GM23338 (cell line): ENCODE data around the gene SUSD1. TPM values are rescaled to one million over a fixed set of nuclear protein-coding genes. Genes with fewer than 3 reads are reported as not detected.
A peak's percentile ranks its signal among the peaks of the same experiment; 100 is the strongest.

Experiments used
- ATAC-seq: fragments of 200-7000 bp; cut with Tn5 transposase; 3 replicates; pipeline ENCODE4 v1.9.1; 2020
- DNase-seq: peaks from one replicate; pipeline ENCODE4 v3.0.0-alpha.2; 2015; ENCODE audit warnings: low spot score
- H2AFZ ChIP-seq: fragments of 200-600 bp; sonication (generic); 2 replicates; pipeline ENCODE4 v1.8.0; 2016; ENCODE audit warnings: antibody characterized with exemption, mild to moderate bottlenecking, moderate library complexity
- H3F3A ChIP-seq: fragments of 200-600 bp; sonication (generic); replicated peaks from 2 replicates; pipeline ENCODE4 v1.8.0; 2017; ENCODE audit warnings: antibody characterized with exemption, mixed run types, low read depth
- H3K27ac ChIP-seq: fragments of 200-600 bp; sonication (generic); 2 replicates; pipeline ENCODE4 v1.6.1; 2016; ENCODE audit warnings: low read depth
- H3K27me3 ChIP-seq: fragments of 200-600 bp; sonication (generic); 2 replicates; pipeline ENCODE4 v1.8.0; 2016; ENCODE audit warnings: mild to moderate bottlenecking, mixed run types, moderate library complexity; ENCODE audit not compliant: insufficient read depth
- H3K36me3 ChIP-seq: fragments of 200-600 bp; sonication (generic); 2 replicates; pipeline ENCODE4 v1.8.0; 2016; ENCODE audit warnings: mild to moderate bottlenecking; ENCODE audit not compliant: insufficient read depth
- H3K4me1 ChIP-seq: fragments of 200-600 bp; sonication (generic); 2 replicates; pipeline ENCODE4 v1.8.0; 2016; ENCODE audit warnings: mild to moderate bottlenecking, moderate library complexity; ENCODE audit not compliant: insufficient read depth
- H3K4me2 ChIP-seq: fragments of 200-600 bp; sonication (generic); 2 replicates; pipeline ENCODE4 v1.7.1; 2017; ENCODE audit warnings: mixed run types
- H3K4me3 ChIP-seq: fragments of 200-600 bp; sonication (generic); 2 replicates; pipeline ENCODE4 v1.6.1; 2016; ENCODE audit warnings: mixed run types
- H3K79me2 ChIP-seq: fragments of 200-600 bp; sonication (generic); replicated peaks from 2 replicates; pipeline ENCODE4 v1.8.0; 2017; ENCODE audit warnings: mild to moderate bottlenecking; ENCODE audit not compliant: insufficient read depth
- H3K9me2 ChIP-seq: fragments of 200-600 bp; sonication (generic); 2 replicates; pipeline ENCODE4 v1.8.0; 2017; ENCODE audit not compliant: insufficient read depth
- H4K20me1 ChIP-seq: fragments of 200-600 bp; sonication (generic); replicated peaks from 2 replicates; pipeline ENCODE4 v1.8.0; 2017; ENCODE audit warnings: mild to moderate bottlenecking; ENCODE audit not compliant: insufficient read depth
- H3K27ac Mint-ChIP-seq: 2 replicates; pipeline ENCODE4 v1.8.0; 2020; ENCODE audit warnings: inconsistent platforms, mild to moderate bottlenecking, moderate library complexity, mixed read lengths
- H3K27me3 Mint-ChIP-seq: 3 replicates; pipeline ENCODE4 v1.8.0; 2022; ENCODE audit warnings: low read depth, mild to moderate bottlenecking, moderate library complexity, mixed read lengths, inconsistent platforms; ENCODE audit not compliant: insufficient read depth, poor library complexity
- H3K36me3 Mint-ChIP-seq: 3 replicates; pipeline ENCODE4 v1.8.0; 2021; ENCODE audit warnings: low read depth, mild to moderate bottlenecking, inconsistent platforms, moderate library complexity, mixed read lengths
- H3K4me1 Mint-ChIP-seq: 3 replicates; pipeline ENCODE4 v1.8.0; 2020; ENCODE audit warnings: mild to moderate bottlenecking, inconsistent platforms, mixed read lengths
- H3K4me3 Mint-ChIP-seq: 3 replicates; pipeline ENCODE4 v1.8.0; 2021; ENCODE audit warnings: moderate library complexity, mild to moderate bottlenecking, inconsistent platforms, mixed read lengths
- H3K9me3 Mint-ChIP-seq: 3 replicates; pipeline ENCODE4 v1.8.0; 2020; ENCODE audit warnings: moderate library complexity, mild to moderate bottlenecking, inconsistent platforms, mixed read lengths
- CREB1 ChIP-seq: fragments of 250-450 bp; sonication (Bioruptor Pico); IDR thresholded peaks from 2 replicates; pipeline ENCODE4 v1.5.0; 2020; ENCODE audit warnings: low read depth, mild to moderate bottlenecking, moderate library complexity
- EZH2 ChIP-seq: fragments of 200-600 bp; sonication (generic); IDR thresholded peaks from one replicate; pipeline ENCODE4 v1.8.0; 2017; ENCODE audit warnings: antibody characterized with exemption, mild to moderate bottlenecking, low read depth; ENCODE audit not compliant: unreplicated experiment
- EZH2phosphoT487 ChIP-seq: fragments of 200-600 bp; sonication (generic); IDR thresholded peaks from one replicate; pipeline ENCODE4 v1.8.1; 2018; ENCODE audit warnings: antibody characterized with exemption; ENCODE audit not compliant: unreplicated experiment
- JUNB ChIP-seq: IDR thresholded peaks from one replicate; pipeline ENCODE4 v1.6.1; 2016; ENCODE audit warnings: antibody characterized with exemption; ENCODE audit not compliant: unreplicated experiment
- NANOG ChIP-seq: IDR thresholded peaks from 2 replicates; pipeline ENCODE4 v1.6.1; 2016; ENCODE audit warnings: antibody characterized with exemption, borderline replicate concordance
- POLR2AphosphoS5 ChIP-seq: IDR thresholded peaks from 2 replicates; pipeline ENCODE4 v1.6.1; 2016; ENCODE audit warnings: antibody characterized with exemption, low read depth
- REST ChIP-seq: IDR thresholded peaks from one replicate; pipeline ENCODE4 v1.6.1; 2018; ENCODE audit warnings: antibody characterized with exemption; ENCODE audit not compliant: unreplicated experiment
- STAT1 ChIP-seq: IDR thresholded peaks from one replicate; pipeline ENCODE4 v1.6.1; 2016; ENCODE audit warnings: antibody characterized with exemption; ENCODE audit not compliant: unreplicated experiment
- ZNF114 ChIP-seq: fragments of 250-450 bp; sonication (Bioruptor Pico); IDR thresholded peaks from 2 replicates; pipeline ENCODE4 v1.5.0; 2020; ENCODE audit warnings: mild to moderate bottlenecking, moderate library complexity
- ZNF331 ChIP-seq: fragments of 250-450 bp; sonication (Bioruptor Pico); IDR thresholded peaks from 2 replicates; pipeline ENCODE4 v1.5.0; 2020; ENCODE audit warnings: low read depth, mild to moderate bottlenecking, moderate library complexity
- ZNF462 ChIP-seq: fragments of 250-450 bp; sonication (Bioruptor Pico); IDR thresholded peaks from 2 replicates; pipeline ENCODE4 v1.5.0; 2020; ENCODE audit warnings: mild to moderate bottlenecking, moderate library complexity
- polyA plus RNA-seq: library from polyadenylated mRNA; unstranded; fragments of >200 nt; fragmentation: Nextera tagmentation; extraction: Ambion mirVana; gene quantifications from 2 replicates; pipeline ENCODE4 v1.2.1, GENCODE V29; 2016
- total RNA-seq: library from RNA; depleted of rRNA; stranded (reverse); fragments of >200 nt; shearing (Covaris generic); gene quantifications from 2 replicates; pipeline ENCODE4 v1.2.3, GENCODE V29; 2014
- TF ChIP-seq, protein P1 (sequence below), 2 experiments: fragments of 200-600 bp in 1 of 2; sonication (generic) in 1 of 2; conservative IDR thresholded peaks; 2 replicates each; pipeline versions ENCODE4 v1.5.1 to v1.6.1; 2016 to 2017; ENCODE audit warnings: antibody characterized with exemption in 2 of 2, low read depth in 2 of 2, mild to moderate bottlenecking in 2 of 2, moderate library complexity in 1 of 2
- TF ChIP-seq, protein P2 (sequence below): IDR thresholded peaks from 2 replicates; pipeline ENCODE4 v1.6.1; 2016; ENCODE audit warnings: antibody characterized with exemption

SUSD1 gene
- total and polyA plus RNA-seq, 2 experiments from 2014 or later: 1.2 to 6.4 TPM

- TF ChIP-seq ZNF462: no peak
- no peak for TF ChIP-seq REST
- no peak for TF ChIP-seq CREB1 (CRISPR knock-in tag)
- no peak for TF ChIP-seq NANOG
- no peak for TF ChIP-seq ZNF114 (CRISPR knock-in tag)
- TF ChIP-seq, protein P1, sequence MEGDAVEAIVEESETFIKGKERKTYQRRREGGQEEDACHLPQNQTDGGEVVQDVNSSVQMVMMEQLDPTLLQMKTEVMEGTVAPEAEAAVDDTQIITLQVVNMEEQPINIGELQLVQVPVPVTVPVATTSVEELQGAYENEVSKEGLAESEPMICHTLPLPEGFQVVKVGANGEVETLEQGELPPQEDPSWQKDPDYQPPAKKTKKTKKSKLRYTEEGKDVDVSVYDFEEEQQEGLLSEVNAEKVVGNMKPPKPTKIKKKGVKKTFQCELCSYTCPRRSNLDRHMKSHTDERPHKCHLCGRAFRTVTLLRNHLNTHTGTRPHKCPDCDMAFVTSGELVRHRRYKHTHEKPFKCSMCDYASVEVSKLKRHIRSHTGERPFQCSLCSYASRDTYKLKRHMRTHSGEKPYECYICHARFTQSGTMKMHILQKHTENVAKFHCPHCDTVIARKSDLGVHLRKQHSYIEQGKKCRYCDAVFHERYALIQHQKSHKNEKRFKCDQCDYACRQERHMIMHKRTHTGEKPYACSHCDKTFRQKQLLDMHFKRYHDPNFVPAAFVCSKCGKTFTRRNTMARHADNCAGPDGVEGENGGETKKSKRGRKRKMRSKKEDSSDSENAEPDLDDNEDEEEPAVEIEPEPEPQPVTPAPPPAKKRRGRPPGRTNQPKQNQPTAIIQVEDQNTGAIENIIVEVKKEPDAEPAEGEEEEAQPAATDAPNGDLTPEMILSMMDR (conservative IDR thresholded peaks at IDR 0.05; ENCODE audit: low read depth in 2 of 2): no peak
- TF ChIP-seq, protein P2, sequence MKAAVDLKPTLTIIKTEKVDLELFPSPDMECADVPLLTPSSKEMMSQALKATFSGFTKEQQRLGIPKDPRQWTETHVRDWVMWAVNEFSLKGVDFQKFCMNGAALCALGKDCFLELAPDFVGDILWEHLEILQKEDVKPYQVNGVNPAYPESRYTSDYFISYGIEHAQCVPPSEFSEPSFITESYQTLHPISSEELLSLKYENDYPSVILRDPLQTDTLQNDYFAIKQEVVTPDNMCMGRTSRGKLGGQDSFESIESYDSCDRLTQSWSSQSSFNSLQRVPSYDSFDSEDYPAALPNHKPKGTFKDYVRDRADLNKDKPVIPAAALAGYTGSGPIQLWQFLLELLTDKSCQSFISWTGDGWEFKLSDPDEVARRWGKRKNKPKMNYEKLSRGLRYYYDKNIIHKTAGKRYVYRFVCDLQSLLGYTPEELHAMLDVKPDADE: no peak
- no peak for TF ChIP-seq STAT1
- TF ChIP-seq EZH2: no peak
- no peak for TF ChIP-seq POLR2AphosphoS5
- no peak for TF ChIP-seq JUNB
- no peak for TF ChIP-seq ZNF331 (CRISPR knock-in tag)
- no peak for TF ChIP-seq EZH2phosphoT487
- Histone ChIP-seq H3K4me2 (peak overlapping the region; percentile 97), H3F3A (0 out of 2 replicates have a peak, but pooled peaks cover 4% of the 10 kb centered on the region), H3K27ac (no peak overlapping the region), H2AFZ (peak overlapping the region; percentile 99), H3K4me3 (peak overlapping the region; percentile 96), H3K4me1 (peaks cover 14% of the 10 kb centered on the region), H3K79me2 (no peaks in the 10 kb centered on the region), H3K9me2 (0 out of 2 replicates have a peak, but pooled peaks cover 7% of the 10 kb centered on the region), H4K20me1 (no peaks in the 10 kb centered on the region), H3K27me3 (peaks cover 41% of the 10 kb centered on the region), H3K36me3 (no peaks in the 10 kb centered on the region)
- H3K36me3 Mint-ChIP-seq: no peaks in the 10 kb centered on the region
- H3K27me3 Mint-ChIP-seq: peaks cover 29% of the 10 kb centered on the region
- peak; percentile 49 for ATAC-seq
- peak overlapping the region; percentile 87 for H3K4me3 Mint-ChIP-seq
- DNase-seq: peak; percentile 62
- no peaks in the 10 kb centered on the region for H3K9me3 Mint-ChIP-seq
- no peak overlapping the region for H3K27ac Mint-ChIP-seq
- H3K4me1 Mint-ChIP-seq: peaks cover 34% of the 10 kb centered on the region
Observed at GRCh38 chr9:112175796-112176315, 759 bp upstream of the SUSD1 start.
